Measurements from ENCODE around the gene RABGAP1L. TPM values are rescaled to one million over a fixed set of nuclear protein-coding genes. Genes with fewer than 3 reads are reported as not detected.

RABGAP1L gene
- total and polyA plus RNA-seq, 2 experiments from 2014 or later, result 9.2 to 21.4 TPM

GRCh38 chr1:174984952-174985351 is 825.6 kb downstream of the RABGAP1L start:
- no peaks in the 10 kb centered on the region for H3K27me3 ChIP-seq
- TF ChIP-seq, protein P1, sequence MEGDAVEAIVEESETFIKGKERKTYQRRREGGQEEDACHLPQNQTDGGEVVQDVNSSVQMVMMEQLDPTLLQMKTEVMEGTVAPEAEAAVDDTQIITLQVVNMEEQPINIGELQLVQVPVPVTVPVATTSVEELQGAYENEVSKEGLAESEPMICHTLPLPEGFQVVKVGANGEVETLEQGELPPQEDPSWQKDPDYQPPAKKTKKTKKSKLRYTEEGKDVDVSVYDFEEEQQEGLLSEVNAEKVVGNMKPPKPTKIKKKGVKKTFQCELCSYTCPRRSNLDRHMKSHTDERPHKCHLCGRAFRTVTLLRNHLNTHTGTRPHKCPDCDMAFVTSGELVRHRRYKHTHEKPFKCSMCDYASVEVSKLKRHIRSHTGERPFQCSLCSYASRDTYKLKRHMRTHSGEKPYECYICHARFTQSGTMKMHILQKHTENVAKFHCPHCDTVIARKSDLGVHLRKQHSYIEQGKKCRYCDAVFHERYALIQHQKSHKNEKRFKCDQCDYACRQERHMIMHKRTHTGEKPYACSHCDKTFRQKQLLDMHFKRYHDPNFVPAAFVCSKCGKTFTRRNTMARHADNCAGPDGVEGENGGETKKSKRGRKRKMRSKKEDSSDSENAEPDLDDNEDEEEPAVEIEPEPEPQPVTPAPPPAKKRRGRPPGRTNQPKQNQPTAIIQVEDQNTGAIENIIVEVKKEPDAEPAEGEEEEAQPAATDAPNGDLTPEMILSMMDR (IDR thresholded peaks at IDR 0.05; ENCODE audit: low read depth, low read length), result no peak
- no peaks in the 10 kb centered on the region for H3K36me3 ChIP-seq
- H3K27ac ChIP-seq, result no peak overlapping the region
- no peak for DNase-seq (ENCODE audit: low read depth in 1 of 2, low spot score in 1 of 2)
- H3K4me1 ChIP-seq (ENCODE audit: low read depth), result no peaks in the 10 kb centered on the region
- no peak overlapping the region for H3K4me3 ChIP-seq
- no peaks in the 10 kb centered on the region for H3K9me3 ChIP-seq (ENCODE audit: low read depth)

- H3K36me3 ChIP-seq, result no peaks in the 10 kb centered on the region
- TF ChIP-seq, protein P1 (IDR thresholded peaks at IDR 0.05; ENCODE audit: low read depth, low read length), result no peak
- no peaks in the 10 kb centered on the region for H3K27me3 ChIP-seq
- H3K27ac ChIP-seq, result no peak overlapping the region
- DNase-seq (ENCODE audit: low read depth in 1 of 2, low spot score in 1 of 2), result no peak
- no peaks in the 10 kb centered on the region for H3K4me1 ChIP-seq (ENCODE audit: low read depth)
- H3K9me3 ChIP-seq (ENCODE audit: low read depth), result no peaks in the 10 kb centered on the region
- no peak overlapping the region for H3K4me3 ChIP-seq
Measured at GRCh38 chr1:174988539-174988938, 829.2 kb downstream of the RABGAP1L start.

DNA sequence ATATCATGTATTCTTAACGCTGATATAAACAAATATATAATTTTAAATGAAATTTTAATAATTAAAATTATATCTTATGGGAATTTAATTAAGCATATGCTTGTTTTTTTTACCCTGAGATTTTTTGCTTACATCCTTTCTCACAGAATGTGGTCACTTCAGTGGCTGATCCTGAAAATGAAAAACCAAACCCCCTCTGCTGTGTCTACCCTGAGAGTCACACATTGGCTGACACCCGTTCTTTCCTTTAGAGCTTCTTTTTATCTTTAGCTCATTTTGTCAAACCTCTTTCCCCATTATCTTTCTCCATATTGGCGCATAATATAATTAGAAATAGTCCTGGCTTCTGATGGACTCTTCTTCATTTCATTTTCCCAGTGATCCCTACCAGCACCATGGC is 829.7 kb downstream of the RABGAP1L start:
- TF ChIP-seq, protein P1 (IDR thresholded peaks at IDR 0.05; ENCODE audit: low read depth, low read length), result no peak
- Histone ChIP-seq H3K9me3 (ENCODE audit: low read depth) (no peaks in the 10 kb centered on the region), H3K4me3 (no peak overlapping the region), H3K36me3 (no peaks in the 10 kb centered on the region), H3K4me1 (ENCODE audit: low read depth) (no peaks in the 10 kb centered on the region), H3K27ac (no peak overlapping the region), H3K27me3 (no peaks in the 10 kb centered on the region)
- DNase-seq (ENCODE audit: low read depth in 1 of 2, low spot score in 1 of 2), result no peak

DNA sequence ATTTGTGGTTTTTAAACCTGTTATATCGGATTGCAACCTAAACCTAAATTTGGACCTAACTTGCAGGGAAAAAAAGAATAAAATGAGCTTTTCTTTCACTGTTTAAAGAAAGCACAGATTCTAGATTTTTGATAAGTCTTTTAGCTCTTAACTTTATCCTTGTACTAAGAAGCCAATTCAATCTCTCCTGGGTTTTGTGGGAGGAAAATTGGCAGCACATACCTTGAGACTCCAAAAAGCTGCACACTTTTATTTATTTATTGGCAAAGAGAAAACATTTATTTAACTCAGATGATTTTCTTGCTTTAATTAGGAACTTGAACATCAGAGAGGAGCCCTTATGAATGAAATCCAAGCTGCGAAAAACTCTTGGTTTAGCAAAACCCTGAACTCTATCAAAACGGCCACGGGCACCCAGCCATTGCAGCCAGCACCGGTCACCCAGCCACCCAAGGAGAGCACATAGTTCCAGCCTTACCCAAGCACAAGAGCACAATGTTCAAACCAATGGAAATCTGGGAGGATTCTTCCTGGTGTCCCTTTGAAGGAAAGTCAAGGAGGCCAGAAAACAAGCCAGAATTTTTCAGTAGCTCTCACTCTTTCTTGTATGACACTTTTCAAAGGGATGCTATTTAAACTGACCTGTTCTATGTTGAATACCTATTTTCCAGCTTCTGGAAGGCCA is 830.4 kb downstream of the RABGAP1L start:
- Histone ChIP-seq H3K9me3 (ENCODE audit: low read depth) (no peaks in the 10 kb centered on the region), H3K4me1 (ENCODE audit: low read depth) (no peaks in the 10 kb centered on the region), H3K27me3 (no peaks in the 10 kb centered on the region), H3K27ac (no peak overlapping the region), H3K36me3 (no peaks in the 10 kb centered on the region), H3K4me3 (no peak overlapping the region)
- no peak for DNase-seq (ENCODE audit: low read depth in 1 of 2, low spot score in 1 of 2)
- TF ChIP-seq, protein P1 (IDR thresholded peaks at IDR 0.05; ENCODE audit: low read depth, low read length), result no peak

GRCh38 chr1:174990382-174990999 is 831.2 kb downstream of the RABGAP1L start:
- TF ChIP-seq, protein P1 (IDR thresholded peaks at IDR 0.05; ENCODE audit: low read depth, low read length), result no peak
- no peaks in the 10 kb centered on the region for H3K27me3 ChIP-seq
- peak in 1 of 2 donors; percentile 43 for DNase-seq (ENCODE audit: low read depth in 1 of 2, low spot score in 1 of 2)
- no peaks in the 10 kb centered on the region for H3K4me1 ChIP-seq (ENCODE audit: low read depth)
- no peaks in the 10 kb centered on the region for H3K36me3 ChIP-seq
- no peak overlapping the region for H3K27ac ChIP-seq
- H3K4me3 ChIP-seq, result no peak overlapping the region
- no peaks in the 10 kb centered on the region for H3K9me3 ChIP-seq (ENCODE audit: low read depth)

All from cardiac muscle cell (in vitro differentiated cells and primary cell).